GM19035 (cell line): ENCODE measurements around the gene EEF2.
"Not testable (repeated sequence)": the region's sequence is repeated elsewhere in the genome, so short reads cannot be mapped to it uniquely, and the experiment has no call there.

Experiments used
- ATAC-seq: cut with Tn5 transposase; IDR thresholded peaks from one replicate; pipeline ENCODE4 v1.9.1; 2021; ENCODE audit not compliant: unreplicated experiment

The EEF2 gene

DNA sequence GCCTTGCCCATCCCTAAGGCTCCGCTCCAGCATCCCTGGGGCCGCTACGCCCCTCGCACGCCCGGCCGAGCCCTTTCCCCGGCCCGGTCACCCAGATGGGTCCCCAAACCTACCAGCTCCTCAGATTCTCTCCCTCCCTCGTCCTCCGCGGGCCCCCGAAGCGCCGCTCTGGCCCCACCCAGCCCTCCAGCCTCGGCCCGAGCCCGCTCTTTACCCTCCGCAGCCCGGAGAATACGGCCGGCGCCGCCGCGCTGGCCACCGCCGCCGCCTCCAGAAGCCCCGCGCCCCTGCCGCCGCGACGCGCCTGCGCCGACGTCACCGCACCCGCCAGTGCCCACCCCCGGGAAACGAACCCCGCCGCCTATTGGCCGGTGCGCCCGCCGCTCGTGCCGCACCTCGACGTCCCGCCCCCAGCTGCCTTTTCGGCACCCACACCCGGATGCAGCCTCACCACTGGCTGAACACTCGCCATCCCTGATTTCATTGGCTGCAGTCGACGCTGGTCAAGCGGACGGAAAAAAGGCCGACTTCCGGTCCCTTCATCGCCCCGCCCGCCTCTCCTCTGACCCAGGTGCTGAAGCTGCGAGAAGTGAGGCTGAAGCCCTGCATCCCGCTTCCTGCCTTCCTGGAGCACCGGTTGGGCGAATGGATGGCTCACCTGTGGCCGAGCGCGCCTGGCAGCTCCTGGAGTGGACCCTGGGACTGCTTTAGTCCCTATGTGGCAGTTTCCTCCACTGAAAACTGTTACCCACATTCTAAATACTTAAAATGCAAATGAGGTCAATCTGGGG is 14.3 kb downstream of the EEF2 start, which contains the start of gene DAPK3:
Gene DAPK3, minus strand, starts transcription at position 292 of the 791 bp plus-strand sequence. CDS start 1,364 bp downstream, outside the sequence.
- ATAC-seq = peak; percentile 95

- no peak for ATAC-seq
Observed at GRCh38 chr19:3970313-3970807, 14.9 kb downstream of the EEF2 start.

- ATAC-seq = no peak
Observed at GRCh38 chr19:3969435-3970312, 15.6 kb downstream of the EEF2 start.

DNA sequence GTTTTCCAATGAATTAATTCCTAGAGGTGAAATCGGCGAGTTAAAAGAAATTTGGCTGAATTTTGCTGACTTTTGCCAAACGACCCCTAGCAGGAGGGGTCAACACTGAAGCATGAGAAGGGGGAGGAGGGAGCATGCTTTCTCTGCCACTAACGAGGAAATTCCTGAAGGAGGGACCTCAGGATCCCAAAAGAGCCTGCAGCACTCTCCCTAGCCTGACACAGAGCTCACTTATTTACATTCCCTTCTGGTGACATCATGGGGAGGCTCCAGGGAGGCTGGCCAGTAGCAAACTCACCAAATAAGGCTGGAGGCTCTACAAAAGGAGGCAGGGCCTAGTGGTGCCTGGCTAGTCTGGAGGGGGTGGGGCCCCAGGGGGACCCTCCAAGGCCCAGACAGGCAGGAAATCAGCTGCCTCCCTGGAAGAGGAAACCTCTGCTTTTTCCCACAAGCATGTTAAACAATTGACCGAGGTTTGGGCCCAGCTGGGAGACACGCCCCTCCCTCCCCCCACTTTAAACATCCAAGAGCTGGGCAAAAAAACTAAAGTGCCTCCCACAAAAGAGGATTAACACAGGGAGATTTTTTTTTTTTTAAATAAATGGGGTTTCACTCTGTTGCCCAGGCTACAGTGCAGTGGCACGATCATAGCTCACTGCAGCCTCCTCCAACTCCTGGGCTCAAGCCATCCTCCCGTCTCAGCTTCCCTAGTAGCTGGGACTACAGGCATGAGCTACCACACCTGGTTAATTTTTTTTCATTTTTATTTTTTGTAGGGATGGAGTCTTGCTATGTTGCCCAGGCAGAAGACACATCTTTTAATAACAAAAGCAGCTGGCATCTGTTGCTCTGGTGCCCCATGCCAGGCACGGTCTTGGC is 16.5 kb downstream of the EEF2 start:
- no peak for ATAC-seq

DNA sequence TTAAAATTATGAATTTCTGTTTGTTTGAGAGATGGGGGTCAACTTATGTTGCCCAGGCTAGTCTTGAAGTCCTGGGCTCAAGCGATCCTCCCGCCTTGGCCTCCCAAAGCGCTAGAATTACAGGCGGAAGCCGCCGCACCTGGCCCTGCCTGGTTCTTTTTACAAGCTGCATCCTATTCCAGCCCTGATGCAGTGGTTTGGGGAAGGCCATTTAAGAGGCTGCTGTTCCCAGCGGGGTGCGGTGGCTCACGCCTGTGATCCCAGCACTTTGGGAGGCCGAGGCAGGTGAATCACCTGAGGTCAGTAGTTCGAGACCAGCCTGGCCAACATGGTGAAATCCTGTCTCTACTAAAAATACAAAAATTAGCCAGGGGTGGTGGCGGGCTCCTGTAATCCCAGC is 17.3 kb downstream of the EEF2 start:
- not testable (repeated sequence) for ATAC-seq

DNA sequence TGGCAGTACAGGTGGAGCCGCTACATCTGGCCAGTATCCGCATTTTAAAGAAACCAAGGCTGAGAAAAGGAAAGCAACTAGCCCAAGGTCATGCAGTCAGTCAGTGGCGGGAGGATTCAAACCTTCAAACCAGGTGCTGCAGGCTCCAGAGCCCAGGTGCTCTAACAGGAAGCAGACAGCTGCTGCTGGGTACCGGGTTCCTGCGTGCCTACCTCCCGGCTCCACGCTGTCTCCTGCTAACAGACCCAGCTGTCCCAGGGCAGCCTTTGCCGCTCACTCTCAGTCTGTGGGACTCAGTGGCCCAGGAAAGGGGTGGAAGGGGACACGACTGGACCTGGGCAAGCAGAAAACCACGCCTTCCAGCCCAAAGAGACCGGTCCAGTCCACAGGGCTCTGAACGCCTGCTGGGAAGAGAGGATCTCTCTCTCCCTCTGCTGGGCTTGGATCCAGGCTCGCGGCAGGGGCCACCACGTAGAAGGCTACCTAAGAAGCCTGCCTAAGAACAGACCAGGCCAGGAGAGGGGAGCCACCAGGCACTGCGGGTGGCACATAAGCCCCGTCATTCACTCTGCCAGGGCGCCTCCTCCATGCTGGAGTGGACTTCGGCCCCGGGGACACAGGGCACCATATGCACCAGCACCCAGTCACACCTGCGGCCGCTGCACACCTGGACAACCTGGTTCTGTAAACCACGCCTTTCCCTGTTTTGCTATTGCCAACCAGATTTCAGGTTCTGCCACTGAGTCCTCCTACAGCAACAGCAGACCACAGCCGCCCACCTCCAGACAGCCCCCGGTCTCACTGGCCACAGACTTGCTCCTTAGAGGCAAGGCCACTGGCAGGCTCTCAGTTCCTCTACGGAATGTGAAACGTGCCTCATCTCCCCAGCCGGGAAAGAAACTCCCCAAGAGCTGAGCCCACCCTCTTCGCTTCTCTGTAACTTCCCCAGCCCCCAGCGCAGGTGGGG is 18.9 kb downstream of the EEF2 start:
- no peak for ATAC-seq

GRCh38 chr19:3964256-3965194 is 20.7 kb downstream of the EEF2 start:
- no peak for ATAC-seq

- no peak for ATAC-seq
Observed at GRCh38 chr19:3963458-3964255, 21.6 kb downstream of the EEF2 start.

- ATAC-seq = no peak
Observed at GRCh38 chr19:3961007-3961406, 24.3 kb downstream of the EEF2 start.

DNA sequence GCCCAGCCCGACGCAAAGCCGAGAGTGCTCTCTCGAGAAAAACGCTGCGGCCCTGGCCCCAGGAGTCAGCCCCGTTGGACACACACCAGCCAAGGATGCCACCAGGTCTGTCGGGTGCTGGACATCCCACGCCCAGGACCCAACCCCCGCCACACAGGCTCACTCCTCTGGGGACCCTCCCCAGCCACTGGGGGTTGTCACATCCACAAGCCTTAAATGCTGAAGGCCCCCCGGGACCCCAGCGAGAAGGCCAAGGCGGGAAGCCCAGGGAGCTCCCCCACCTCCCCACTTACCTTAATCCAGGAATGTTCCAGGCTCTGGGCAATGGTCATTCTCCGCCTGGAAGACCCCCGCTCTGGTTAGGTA is 25.5 kb downstream of the EEF2 start:
- ATAC-seq = no peak

DNA sequence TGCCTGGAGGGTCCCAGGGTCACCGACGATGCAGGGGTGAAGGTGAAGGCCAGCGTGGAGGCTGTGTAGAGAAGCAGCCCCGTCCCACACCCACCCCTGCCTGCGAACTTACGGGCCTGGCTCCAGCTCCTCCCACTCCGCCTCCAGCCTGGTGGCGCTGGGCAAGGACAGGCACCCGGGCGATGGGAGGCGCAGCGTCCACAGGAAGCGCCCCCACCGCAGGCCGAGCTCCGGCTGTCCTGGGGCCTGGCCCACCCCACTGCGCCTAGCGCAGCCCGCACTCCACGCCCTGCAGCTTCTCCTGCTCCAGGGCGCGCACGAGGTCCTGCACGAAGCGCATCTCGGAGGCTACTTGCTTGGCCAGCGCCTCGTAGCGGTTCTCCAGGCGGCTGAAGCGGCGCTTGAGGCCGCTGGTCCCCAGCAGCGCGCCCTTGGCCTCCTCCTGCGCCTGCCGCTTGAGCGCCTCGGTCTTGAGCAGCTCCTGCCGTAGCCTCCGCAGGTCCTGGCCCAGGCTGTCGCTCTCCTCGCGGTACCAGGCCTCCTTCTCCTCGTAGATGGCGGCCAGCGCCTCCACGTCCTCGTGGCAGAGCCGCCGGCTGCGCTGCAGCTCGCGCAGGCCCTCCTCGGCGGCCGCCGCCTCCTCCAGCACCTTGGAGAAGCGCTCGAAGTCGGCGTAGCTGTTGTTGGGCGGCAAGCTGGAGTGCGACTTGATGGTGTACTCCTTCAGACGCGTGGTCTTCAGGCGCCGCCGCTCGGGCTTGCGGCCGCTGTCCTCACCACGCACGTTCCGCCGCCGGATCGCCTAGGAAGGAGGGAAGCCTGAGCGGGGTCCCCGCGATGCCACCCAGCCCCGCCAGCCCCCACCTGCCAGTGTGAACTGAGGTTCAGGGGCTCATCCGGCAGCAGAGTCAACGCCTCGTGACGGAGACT is 26.2 kb downstream of the EEF2 start:
- ATAC-seq = no peak

- ATAC-seq = no peak
Observed at GRCh38 chr19:3955688-3956087, 29.6 kb downstream of the EEF2 start.

- not testable (repeated sequence) for ATAC-seq
Observed at GRCh38 chr19:3955276-3955675, 30.0 kb downstream of the EEF2 start.

DNA sequence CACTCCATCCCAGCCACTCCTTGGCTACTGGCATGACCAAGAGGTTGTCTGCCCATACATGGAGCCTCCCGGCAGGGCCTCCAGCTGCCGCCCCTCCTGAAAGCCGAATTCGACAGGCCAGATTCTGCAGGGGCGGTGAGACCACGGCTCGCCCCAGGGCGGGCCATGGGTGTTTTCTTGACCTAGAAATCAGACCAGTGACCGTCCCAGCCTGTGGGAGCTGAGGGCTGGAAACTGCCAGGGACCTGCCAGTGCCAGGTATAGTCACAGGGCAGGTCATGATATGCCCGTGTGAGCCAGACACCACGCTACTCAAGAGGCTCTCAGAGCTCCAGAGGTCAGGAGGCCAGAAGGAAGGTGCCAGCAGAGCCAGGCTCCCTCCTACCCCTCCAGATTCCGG is 31.2 kb downstream of the EEF2 start:
- ATAC-seq = no peak

DNA sequence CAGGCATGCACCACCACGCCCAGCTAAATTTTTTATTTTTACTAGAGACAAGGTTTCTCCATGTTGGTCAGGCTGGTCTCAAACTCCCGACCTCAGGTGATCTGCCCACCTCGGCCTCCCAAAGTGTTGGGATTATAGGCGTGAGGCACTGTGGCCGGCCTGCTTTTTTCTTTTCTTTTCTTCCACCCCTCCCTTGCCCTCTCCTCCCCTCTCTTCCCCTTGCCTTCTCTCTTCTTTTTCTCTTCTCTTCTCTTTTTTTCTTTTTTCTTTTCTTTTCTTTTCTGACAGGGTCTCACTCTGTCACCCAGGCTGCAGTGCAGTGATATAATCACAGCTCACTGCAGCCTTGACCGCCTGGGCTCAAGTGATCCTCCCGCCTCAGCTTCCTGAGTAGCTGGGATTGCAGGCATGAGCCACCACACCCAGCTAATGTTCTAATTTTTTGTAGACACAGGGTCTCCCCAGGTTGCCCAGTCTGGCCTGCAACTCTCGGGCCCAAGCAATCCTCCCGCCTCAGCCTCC is 32.4 kb downstream of the EEF2 start:
- ATAC-seq = not testable (repeated sequence)
